LNCaP clone FGC (cell line): ENCODE measurements around the gene GAL.
A peak's percentile ranks its signal among the peaks of the same experiment; 100 is the strongest.

Source experiments
- DNase-seq: peaks from one replicate; pipeline ENCODE4 v3.0.0-alpha.2; 2011; ENCODE audit warnings: low read depth
- H3K4me3 ChIP-seq: 2 replicates; pipeline ENCODE4 v1.5.1; 2011; ENCODE audit warnings: mild to moderate bottlenecking, low read depth, low read length, control low read depth
- CTCF ChIP-seq: IDR thresholded peaks from 2 replicates; pipeline ENCODE4 v1.5.1; 2012; ENCODE audit warnings: mild to moderate bottlenecking; ENCODE audit not compliant: control insufficient read depth, insufficient read depth; ENCODE audit errors: extremely low read depth

The GAL gene

GRCh38 chr11:68727783-68728182 is 43.4 kb downstream of the GAL start:
- DNase-seq = no peak
- TF ChIP-seq CTCF = 0 out of 2 replicates have a peak, but pooled peaks have one; percentile 10
- H3K4me3 ChIP-seq = no peak overlapping the region

DNA sequence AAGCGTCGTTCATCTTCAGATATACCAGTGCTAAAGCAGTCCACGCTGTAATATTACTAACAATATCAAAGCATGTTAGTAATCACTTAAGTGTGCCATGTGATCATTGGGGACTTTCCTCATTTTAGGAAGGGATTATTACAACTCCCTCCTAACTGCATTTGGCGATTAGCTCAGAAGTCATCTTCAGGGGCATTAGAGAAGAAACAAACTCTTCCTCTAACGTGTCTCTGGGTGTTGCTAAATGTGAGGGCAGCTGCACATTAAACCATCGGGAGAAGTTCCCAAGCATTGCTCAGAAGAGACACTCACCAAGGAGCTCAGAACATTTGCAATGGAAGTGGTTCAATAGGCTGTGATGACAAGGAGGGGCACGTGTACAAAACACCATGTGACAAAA is 49.8 kb downstream of the GAL start:
- no peak for DNase-seq

GRCh38 chr11:68735125-68735524 is 50.8 kb downstream of the GAL start:
- no peak for TF ChIP-seq CTCF
- no peak for DNase-seq
- H3K4me3 ChIP-seq = no peak overlapping the region

More for the DNA sequence above, 49.8 kb downstream of the GAL start:
- TF ChIP-seq CTCF = no peak
- no peak overlapping the region for H3K4me3 ChIP-seq

DNA sequence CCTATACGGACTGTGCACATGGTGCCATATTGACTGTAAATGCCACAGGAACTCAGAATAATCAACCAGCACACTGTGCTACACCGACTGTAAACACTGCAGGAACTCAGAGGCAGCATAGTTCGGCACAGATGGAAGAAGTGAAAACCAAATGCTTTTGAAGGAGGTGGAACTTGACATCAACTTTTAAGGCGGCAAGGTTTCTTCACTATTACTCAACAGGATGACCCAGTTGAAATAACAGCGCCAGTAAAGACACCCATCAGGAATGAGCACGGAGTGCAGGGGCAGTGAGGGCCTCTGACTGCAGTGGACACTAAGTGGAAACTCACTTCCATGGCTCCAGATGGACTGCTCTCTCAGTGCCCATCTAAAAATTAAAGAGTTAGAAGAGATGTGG is 51.3 kb downstream of the GAL start:
- DNase-seq = no peak
- no peak for TF ChIP-seq CTCF
- H3K4me3 ChIP-seq = no peak overlapping the region
